A549 (cell line): ENCODE measurements around the gene PHKB. TPM values are rescaled to one million over a fixed set of nuclear protein-coding genes. Genes with fewer than 3 reads are reported as not detected.
"Not testable (repeated sequence)": the region's sequence is repeated elsewhere in the genome, so short reads cannot be mapped to it uniquely, and the experiment has no call there.

Experiments
- ATAC-seq, 2 experiments: fragments of 200-7000 bp in 1 of 2; fragments of >200 bp in 1 of 2; cut with Nextera tagmentation in 1 of 2; cut with Tn5 transposase in 1 of 2; 3 replicates each; pipeline versions ENCODE4 v1.8.0 to v1.9.1; 2018 to 2020; ENCODE audit warnings: mild to moderate bottlenecking in 1 of 2, moderate library complexity in 1 of 2
- CTCF ChIA-PET: fragments of 300-600 bp; sonication (Branson Sonifier 250); formaldehyde crosslinking; extraction: SDS; loops from one replicate; lab custom pipeline; 2021; ENCODE audit warnings: antibody characterized with exemption, inconsistent platforms; lab: Yijun Ruan, JAX
- POLR2A ChIA-PET: fragments of 350-600 bp; formaldehyde crosslinking; extraction: SDS; loops from one replicate; lab custom pipeline; 2021; ENCODE audit warnings: antibody characterized with exemption, inconsistent platforms; lab: Yijun Ruan, JAX
- DNase-seq, 2 experiments: peaks; one replicate each; pipeline versions ENCODE4 v3.0.0 to v3.0.0-alpha.2; 2011 to 2016; ENCODE audit warnings: low read depth in 1 of 2, low spot score in 1 of 2
- FAIRE-seq: peaks from 2 replicates; lab custom pipeline; 2011; peaks lifted over from hg19 to GRCh38; lab: Jason Lieb, UNC
- H3K27ac ChIP-seq, 2 experiments: fragments of >200 bp; sonication (Bioruptor Twin); formaldehyde crosslinking; 3 replicates each; pipeline ENCODE4 v1.5.1; 2016 to 2017
- H3K4me1 ChIP-seq: fragments of >200 bp; sonication (Bioruptor Twin); formaldehyde crosslinking; 3 replicates; pipeline ENCODE4 v1.6.1; 2016
- H3K4me2 ChIP-seq: fragments of >200 bp; sonication (Bioruptor Twin); formaldehyde crosslinking; 3 replicates; pipeline ENCODE4 v1.6.1; 2016
- H3K4me3 ChIP-seq: fragments of >200 bp; sonication (Bioruptor Twin); formaldehyde crosslinking; 3 replicates; pipeline ENCODE4 v1.5.1; 2016
- H3K9me3 ChIP-seq: fragments of >200 bp; sonication (Bioruptor Twin); formaldehyde crosslinking; 3 replicates; pipeline ENCODE4 v1.6.1; 2016
- ATOH8 ChIP-seq: fragments of 250-450 bp; sonication (Bioruptor Pico); IDR thresholded peaks from 2 replicates; pipeline ENCODE4 v1.5.0; 2020; ENCODE audit warnings: low read depth, mild to moderate bottlenecking, moderate library complexity
- CBX2 ChIP-seq: fragments of 200-600 bp; sonication (generic); IDR thresholded peaks from 2 replicates; pipeline ENCODE4 v1.6.1; 2016; ENCODE audit warnings: low read depth, mild to moderate bottlenecking, borderline replicate concordance
- CBX8 ChIP-seq: fragments of 200-600 bp; sonication (generic); IDR thresholded peaks from 2 replicates; pipeline ENCODE4 v1.6.1; 2016
- CEBPB ChIP-seq, 2 experiments: fragments of >200 bp in 1 of 2; sonication (Bioruptor Twin) in 1 of 2; formaldehyde crosslinking in 1 of 2; IDR thresholded peaks; 2 replicates each; pipeline ENCODE4 v1.6.1; 2012 to 2016
- CHD2 ChIP-seq: fragments of 150-350 bp; IDR thresholded peaks from 2 replicates; pipeline ENCODE4 v1.6.1; 2014; ENCODE audit warnings: low read length; ENCODE audit not compliant: partially characterized antibody
- EHF ChIP-seq: fragments of 250-450 bp; sonication (Bioruptor Pico); IDR thresholded peaks from 2 replicates; pipeline ENCODE4 v1.5.0; 2020; ENCODE audit warnings: mild to moderate bottlenecking
- EHMT2 ChIP-seq: fragments of 200-600 bp; sonication (generic); IDR thresholded peaks from 2 replicates; pipeline ENCODE4 v1.6.1; 2016; ENCODE audit warnings: antibody characterized with exemption, low read depth, mild to moderate bottlenecking, moderate library complexity
- EP300 ChIP-seq, 2 experiments: fragments of >200 bp; sonication (Bioruptor Twin); formaldehyde crosslinking; IDR thresholded peaks; 2 replicates in 1 of 2; 3 replicates in 1 of 2; pipeline ENCODE4 v1.6.1; 2016 to 2017
- FOSB ChIP-seq: fragments of 250-450 bp; sonication (Bioruptor Pico); IDR thresholded peaks from 2 replicates; pipeline ENCODE4 v1.5.0; 2020; ENCODE audit warnings: mild to moderate bottlenecking, moderate library complexity
- FOSL2 ChIP-seq, 2 experiments: fragments of 450-650 bp in 1 of 2; fragments of >200 bp in 1 of 2; sonication (Bioruptor Twin) in 1 of 2; formaldehyde crosslinking; IDR thresholded peaks; 2 replicates each; pipeline versions ENCODE4 v1.5.0 to v1.6.1; 2016 to 2020; ENCODE audit warnings: mild to moderate bottlenecking in 1 of 2, moderate library complexity in 1 of 2
- FOXS1 ChIP-seq: fragments of 250-450 bp; sonication (Bioruptor Pico); IDR thresholded peaks from 2 replicates; pipeline ENCODE4 v1.5.0; 2020; ENCODE audit warnings: mild to moderate bottlenecking, moderate library complexity
- GATA3 ChIP-seq: IDR thresholded peaks from 2 replicates; pipeline ENCODE4 v1.6.1; 2012; ENCODE audit warnings: borderline replicate concordance
- HEYL ChIP-seq: fragments of 250-450 bp; sonication (Bioruptor Pico); IDR thresholded peaks from 2 replicates; pipeline ENCODE4 v1.8.0; 2021; ENCODE audit warnings: mild to moderate bottlenecking, moderate library complexity
- HOXA7 ChIP-seq: fragments of 250-450 bp; sonication (Bioruptor Pico); IDR thresholded peaks from 2 replicates; pipeline ENCODE4 v1.5.0; 2020; ENCODE audit warnings: mild to moderate bottlenecking, moderate library complexity
- JUNB ChIP-seq: fragments of >200 bp; sonication (Bioruptor Twin); formaldehyde crosslinking; IDR thresholded peaks from 2 replicates; pipeline ENCODE4 v1.6.1; 2016
- KDM1A ChIP-seq: fragments of 200-600 bp; sonication (generic); IDR thresholded peaks from 2 replicates; pipeline ENCODE4 v1.6.1; 2016; ENCODE audit warnings: low read depth, mild to moderate bottlenecking
- MAZ ChIP-seq: fragments of 150-350 bp; IDR thresholded peaks from 2 replicates; pipeline ENCODE4 v1.6.1; 2014; ENCODE audit warnings: antibody characterized with exemption, low read depth, low read length, borderline replicate concordance
- RNF2 ChIP-seq: fragments of 200-600 bp; sonication (generic); IDR thresholded peaks from 2 replicates; pipeline ENCODE4 v1.6.1; 2016; ENCODE audit warnings: low read depth, mild to moderate bottlenecking, antibody characterized with exemption, moderate library complexity, borderline replicate concordance
- TFCP2L1 ChIP-seq: fragments of 250-450 bp; sonication (Bioruptor Pico); IDR thresholded peaks from 2 replicates; pipeline ENCODE4 v1.5.0; 2021; ENCODE audit warnings: mild to moderate bottlenecking
- TP53 ChIP-seq: fragments of 250-450 bp; sonication (Bioruptor Pico); IDR thresholded peaks from 2 replicates; pipeline ENCODE4 v1.5.0; 2021; ENCODE audit warnings: mild to moderate bottlenecking, moderate library complexity
- ZC3H11A ChIP-seq: fragments of 450-650 bp; IDR thresholded peaks from 2 replicates; pipeline ENCODE4 v1.6.1; 2014; ENCODE audit warnings: antibody characterized with exemption, mild to moderate bottlenecking
- ZFP36 ChIP-seq: fragments of 450-650 bp; IDR thresholded peaks from 2 replicates; pipeline ENCODE4 v1.6.1; 2014; ENCODE audit warnings: borderline replicate concordance; ENCODE audit not compliant: partially characterized antibody
- ZNF302 ChIP-seq: fragments of 250-450 bp; sonication (Bioruptor Pico); IDR thresholded peaks from 2 replicates; pipeline ENCODE4 v1.9.0; 2021; ENCODE audit warnings: inconsistent platforms, mild to moderate bottlenecking, moderate library complexity
- ZSCAN20 ChIP-seq: fragments of 250-450 bp; sonication (Bioruptor Pico); IDR thresholded peaks from 2 replicates; pipeline ENCODE4 v1.8.0; 2022; ENCODE audit warnings: mild to moderate bottlenecking, moderate library complexity
- WGBS: methylation state at CpG from one replicate; pipeline ENCODE4 v1.1.6; 2017; ENCODE audit errors: missing lambda C conversion rate; 5-methylcytosine and 5-hydroxymethylcytosine counted together
- polyA plus RNA-seq, 4 experiments: library from polyadenylated mRNA; depleted of rRNA in 3 of 4; stranded (reverse); fragments of >200 nt; fragmentation: RNase III in 1 of 4; extraction: RNeasy Plus Mini Kit Qiagen cat#74134 plus additional on column Dnase treatment in 1 of 4; gene quantifications; 2 replicates in 3 of 4; 3 replicates in 1 of 4; pipeline ENCODE4 v1.2.3, GENCODE V29; 2011 to 2017
- TF ChIP-seq, protein P1 (sequence below): fragments of >200 bp; sonication (Bioruptor Twin); formaldehyde crosslinking; IDR thresholded peaks from 3 replicates; pipeline ENCODE4 v1.6.1; 2016
- TF ChIP-seq, protein P2 (sequence below): fragments of >200 bp; sonication (Bioruptor Twin); formaldehyde crosslinking; IDR thresholded peaks from 3 replicates; pipeline ENCODE4 v1.5.1; 2016

The PHKB gene
- polyA plus RNA-seq, 2 of the 4 experiments (the other 2 are of a cell fraction), result 33.2 to 96.8 TPM

DNA sequence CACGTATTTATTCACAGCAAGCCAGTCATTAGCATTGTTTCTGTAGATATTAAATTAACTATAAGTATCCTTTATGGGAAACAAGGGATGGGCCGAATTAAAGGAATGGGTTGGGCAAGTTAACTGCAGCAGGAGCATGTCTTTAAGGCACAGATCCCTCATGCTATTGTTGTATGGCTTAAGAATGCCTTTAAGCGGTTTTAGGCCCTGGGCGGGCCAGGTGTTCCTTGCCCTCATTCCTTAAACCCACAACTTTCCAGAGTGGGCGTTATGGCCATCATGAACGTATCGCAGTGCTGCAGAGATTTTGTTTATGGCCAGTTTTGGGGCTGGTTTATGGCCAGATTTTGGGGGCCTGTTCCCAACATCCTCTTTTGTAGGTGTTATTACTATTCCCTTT lies 9.1 kb downstream of the PHKB start (continued):
- TF ChIP-seq, protein P1, sequence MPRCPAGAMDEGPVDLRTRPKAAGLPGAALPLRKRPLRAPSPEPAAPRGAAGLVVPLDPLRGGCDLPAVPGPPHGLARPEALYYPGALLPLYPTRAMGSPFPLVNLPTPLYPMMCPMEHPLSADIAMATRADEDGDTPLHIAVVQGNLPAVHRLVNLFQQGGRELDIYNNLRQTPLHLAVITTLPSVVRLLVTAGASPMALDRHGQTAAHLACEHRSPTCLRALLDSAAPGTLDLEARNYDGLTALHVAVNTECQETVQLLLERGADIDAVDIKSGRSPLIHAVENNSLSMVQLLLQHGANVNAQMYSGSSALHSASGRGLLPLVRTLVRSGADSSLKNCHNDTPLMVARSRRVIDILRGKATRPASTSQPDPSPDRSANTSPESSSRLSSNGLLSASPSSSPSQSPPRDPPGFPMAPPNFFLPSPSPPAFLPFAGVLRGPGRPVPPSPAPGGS, result no peak
- TF ChIP-seq KDM1A (no peak), CEBPB (IDR thresholded peaks at IDR 0.05) (no peak)

GRCh38 chr16:47470810-47471209 lies 9.7 kb downstream of the PHKB start:
- ChIA-PET CTCF (interaction anchor here (1.4 to 2.6 kb wide), 2 partner anchors 9 to 694 kb away, joined by 4 to 7 read pairs; partner anchors contain the start of genes ITFG1 and PHKB), POLR2A (no interaction called here)
- H3K4me2 ChIP-seq, result no peak overlapping the region
- FAIRE-seq (no peak), DNase-seq (no peak), ATAC-seq (no peak)
- no peak overlapping the region for H3K27ac ChIP-seq
- no peaks in the 10 kb centered on the region for H3K9me3 ChIP-seq
- 0 out of 3 replicates have a peak, but pooled peaks cover 10% of the 10 kb centered on the region for H3K4me1 ChIP-seq
- WGBS, result 100% methylated on average over 1 of the region's 1 CpG
- H3K4me3 ChIP-seq, result no peak overlapping the region
- TF ChIP-seq EP300 (IDR thresholded peaks at IDR 0.05), result no peak
- TF ChIP-seq FOXS1 (CRISPR knock-in tag), result no peak
- TF ChIP-seq HEYL (CRISPR knock-in tag), result no peak
- no peak for TF ChIP-seq TFCP2L1 (CRISPR knock-in tag)
- TF ChIP-seq KDM1A, result no peak
- TF ChIP-seq, protein P2, sequence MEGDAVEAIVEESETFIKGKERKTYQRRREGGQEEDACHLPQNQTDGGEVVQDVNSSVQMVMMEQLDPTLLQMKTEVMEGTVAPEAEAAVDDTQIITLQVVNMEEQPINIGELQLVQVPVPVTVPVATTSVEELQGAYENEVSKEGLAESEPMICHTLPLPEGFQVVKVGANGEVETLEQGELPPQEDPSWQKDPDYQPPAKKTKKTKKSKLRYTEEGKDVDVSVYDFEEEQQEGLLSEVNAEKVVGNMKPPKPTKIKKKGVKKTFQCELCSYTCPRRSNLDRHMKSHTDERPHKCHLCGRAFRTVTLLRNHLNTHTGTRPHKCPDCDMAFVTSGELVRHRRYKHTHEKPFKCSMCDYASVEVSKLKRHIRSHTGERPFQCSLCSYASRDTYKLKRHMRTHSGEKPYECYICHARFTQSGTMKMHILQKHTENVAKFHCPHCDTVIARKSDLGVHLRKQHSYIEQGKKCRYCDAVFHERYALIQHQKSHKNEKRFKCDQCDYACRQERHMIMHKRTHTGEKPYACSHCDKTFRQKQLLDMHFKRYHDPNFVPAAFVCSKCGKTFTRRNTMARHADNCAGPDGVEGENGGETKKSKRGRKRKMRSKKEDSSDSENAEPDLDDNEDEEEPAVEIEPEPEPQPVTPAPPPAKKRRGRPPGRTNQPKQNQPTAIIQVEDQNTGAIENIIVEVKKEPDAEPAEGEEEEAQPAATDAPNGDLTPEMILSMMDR, result no peak
- no peak for TF ChIP-seq GATA3
- TF ChIP-seq CEBPB (IDR thresholded peaks at IDR 0.05), result no peak
- TF ChIP-seq, protein P1, result no peak
- TF ChIP-seq CBX8, result no peak
- TF ChIP-seq ZSCAN20 (CRISPR knock-in tag), result no peak
- no peak for TF ChIP-seq TP53
- TF ChIP-seq JUNB, result no peak
- TF ChIP-seq HOXA7 (CRISPR knock-in tag), result no peak

DNA sequence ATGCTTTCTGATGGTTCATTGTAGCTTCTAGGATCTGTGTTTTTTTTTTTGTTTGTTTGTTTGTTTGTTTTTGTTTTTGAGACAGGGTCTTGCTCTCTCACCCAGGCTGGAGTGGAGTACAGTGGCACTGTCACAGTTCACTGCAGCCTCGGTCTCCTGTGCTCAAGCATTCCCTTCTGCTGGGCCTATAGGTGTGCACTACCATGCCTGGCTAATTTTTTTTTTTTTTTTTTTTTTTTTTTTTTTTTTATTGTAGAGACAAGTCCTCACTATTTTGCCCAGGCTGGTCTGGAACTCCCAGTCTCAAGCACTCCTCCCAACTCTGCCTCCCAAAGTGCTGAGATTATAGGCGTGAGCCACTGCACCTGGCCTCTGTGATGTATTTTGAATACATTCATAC lies 11.9 kb downstream of the PHKB start:
- H3K4me1 ChIP-seq, H3K27ac ChIP-seq, FAIRE-seq, H3K4me2 ChIP-seq, H3K9me3 ChIP-seq, H3K4me3 ChIP-seq, DNase-seq, POLR2A ChIA-PET, CTCF ChIA-PET, ATAC-seq: not testable (repeated sequence)
- WGBS, result 81% methylated on average over 2 of the region's 2 CpGs

DNA sequence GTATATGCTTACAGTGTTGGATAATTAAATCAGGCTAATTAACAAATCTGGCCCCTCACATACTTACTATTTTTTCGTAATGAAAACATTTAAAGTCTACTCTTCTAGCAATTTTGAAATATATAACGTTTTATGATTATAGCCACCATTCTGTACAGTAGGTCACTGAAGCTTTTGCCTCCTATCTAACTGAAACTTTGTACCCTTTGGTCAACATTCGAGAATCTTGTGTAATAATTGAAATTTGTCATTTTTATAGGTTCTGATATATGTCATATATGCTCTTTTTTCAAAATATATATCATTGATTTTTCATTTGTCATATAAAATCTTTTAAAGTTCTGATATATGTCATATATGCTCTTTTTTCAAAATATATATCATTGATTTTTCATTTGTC lies 12.7 kb downstream of the PHKB start:
- CTCF ChIA-PET, result interaction anchor here (0.7 kb wide), 1 partner anchor 93 kb away, joined by 4 read pairs; no protein-coding TSS in a partner anchor
- Histone ChIP-seq H3K4me1 (0 out of 3 replicates have a peak, but pooled peaks cover 10% of the 10 kb centered on the region), H3K4me3 (no peak overlapping the region), H3K4me2 (no peak overlapping the region), H3K9me3 (no peaks in the 10 kb centered on the region), H3K27ac (no peak overlapping the region)
- POLR2A ChIA-PET, result no interaction called here
- 86% methylated on average over 3 of the region's 3 CpGs for WGBS
- TF ChIP-seq FOSB (CRISPR knock-in tag) (no peak), CHD2 (no peak), ZC3H11A (no peak), CBX2 (no peak), RNF2 (no peak), FOSL2 (IDR thresholded peaks at IDR 0.05) (no peak), FOSL2 (CRISPR knock-in tag; IDR thresholded peaks at IDR 0.05) (no peak), MAZ (no peak), EHMT2 (no peak), EHF (CRISPR knock-in tag) (no peak), ZFP36 (no peak), ZNF302 (no peak), ATOH8 (CRISPR knock-in tag) (no peak)
- TF ChIP-seq, protein P2, result no peak
- FAIRE-seq, result no peak
- no peak for DNase-seq
- no peak for ATAC-seq
